Thoracic aorta (tissue), 2 donors: ENCODE results near the gene FREY1. TPM values are rescaled to one million over a fixed set of nuclear protein-coding genes. Genes with fewer than 3 reads are reported as not detected.
"Not testable (repeated sequence)": the region's sequence is repeated elsewhere in the genome, so short reads cannot be mapped to it uniquely, and the experiment has no call there.

ENCODE experiments used
- ATAC-seq: fragments of 150-250 bp; one replicate; pipeline ENCODE4 v1.8.0; 2017; ENCODE audit warnings: low read depth; ENCODE audit not compliant: insufficient number of reproducible peaks, low FRiP score
- DNase-seq: peaks from one replicate; pipeline ENCODE4 v3.0.0-alpha.2; 2020; ENCODE audit warnings: low spot score
- H3K27ac ChIP-seq, 2 donors: fragments of 200-600 bp; sonication (generic); 1 replicate in 1 of 2; 2 replicates in 1 of 2; pipeline ENCODE4 v1.5.1; 2016; ENCODE audit warnings: mild to moderate bottlenecking in 2 of 2, moderate library complexity in 2 of 2
- H3K27me3 ChIP-seq: fragments of 200-600 bp; sonication (generic); replicated peaks from 2 replicates; pipeline ENCODE4 v1.6.0; 2016; ENCODE audit warnings: mild to moderate bottlenecking; ENCODE audit not compliant: insufficient read depth
- H3K36me3 ChIP-seq: fragments of 200-600 bp; sonication (generic); one replicate; pipeline ENCODE4 v1.5.1; 2016
- H3K4me1 ChIP-seq, 2 donors: fragments of 200-600 bp; sonication (generic); 1 replicate in 1 of 2; 2 replicates in 1 of 2; pipeline versions ENCODE4 v1.5.1 to v1.6.0; 2016; ENCODE audit warnings: low read depth in 2 of 2, mild to moderate bottlenecking in 1 of 2; ENCODE audit not compliant: control insufficient read depth in 1 of 2
- H3K4me3 ChIP-seq: fragments of 200-600 bp; sonication (generic); 2 replicates; pipeline ENCODE4 v1.5.1; 2016; ENCODE audit warnings: mild to moderate bottlenecking
- H3K9me3 ChIP-seq: fragments of 200-600 bp; sonication (generic); 2 replicates; pipeline ENCODE4 v1.5.1; 2016
- total RNA-seq, 2 donors: library from RNA; depleted of rRNA; stranded (reverse); fragments of >200 nt; gene quantifications; one replicate each; pipeline versions ENCODE4 v1.1.0 to v1.2.3, GENCODE V29; 2016
- TF ChIP-seq, protein P1 (sequence below): fragments of 200-600 bp; sonication (generic); IDR thresholded peaks from one replicate; pipeline ENCODE4 v1.5.1; 2019; ENCODE audit warnings: antibody characterized with exemption

Gene FREY1
- total RNA-seq, 2 donors from 2014 or later = 9.0 TPM; not detected in 1

DNA sequence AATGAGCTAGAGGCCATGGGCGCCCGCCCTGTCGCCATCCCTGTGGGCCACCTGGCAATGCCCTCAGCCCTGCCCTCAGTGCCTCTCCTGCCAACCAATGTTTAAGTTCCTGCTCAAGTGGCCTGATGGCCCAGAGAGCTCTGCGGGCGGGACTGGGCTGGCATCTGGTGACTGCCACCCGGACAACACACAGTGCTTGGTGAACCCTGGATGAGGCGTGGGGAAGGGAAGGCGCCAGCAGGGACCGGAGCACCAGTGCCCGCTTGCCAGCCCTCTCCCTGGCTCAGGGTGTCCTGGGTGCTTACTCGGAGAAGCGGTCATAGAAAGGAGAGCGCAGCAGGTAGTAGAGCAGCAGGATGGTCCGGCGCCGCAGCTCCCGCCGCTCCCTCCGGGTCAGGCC lies 6.4 kb upstream of the FREY1 start:
- Histone ChIP-seq H3K27ac (no peak overlapping the region), H3K4me3 (no peak overlapping the region), H3K27me3 (no peaks in the 10 kb centered on the region), H3K4me1 (peaks cover 7 to 16% of the 10 kb centered on the region in 2 donors), H3K36me3 (peaks cover 42% of the 10 kb centered on the region), H3K9me3 (no peaks in the 10 kb centered on the region)
- ATAC-seq = no peak
- no peak for DNase-seq
- TF ChIP-seq, protein P1, sequence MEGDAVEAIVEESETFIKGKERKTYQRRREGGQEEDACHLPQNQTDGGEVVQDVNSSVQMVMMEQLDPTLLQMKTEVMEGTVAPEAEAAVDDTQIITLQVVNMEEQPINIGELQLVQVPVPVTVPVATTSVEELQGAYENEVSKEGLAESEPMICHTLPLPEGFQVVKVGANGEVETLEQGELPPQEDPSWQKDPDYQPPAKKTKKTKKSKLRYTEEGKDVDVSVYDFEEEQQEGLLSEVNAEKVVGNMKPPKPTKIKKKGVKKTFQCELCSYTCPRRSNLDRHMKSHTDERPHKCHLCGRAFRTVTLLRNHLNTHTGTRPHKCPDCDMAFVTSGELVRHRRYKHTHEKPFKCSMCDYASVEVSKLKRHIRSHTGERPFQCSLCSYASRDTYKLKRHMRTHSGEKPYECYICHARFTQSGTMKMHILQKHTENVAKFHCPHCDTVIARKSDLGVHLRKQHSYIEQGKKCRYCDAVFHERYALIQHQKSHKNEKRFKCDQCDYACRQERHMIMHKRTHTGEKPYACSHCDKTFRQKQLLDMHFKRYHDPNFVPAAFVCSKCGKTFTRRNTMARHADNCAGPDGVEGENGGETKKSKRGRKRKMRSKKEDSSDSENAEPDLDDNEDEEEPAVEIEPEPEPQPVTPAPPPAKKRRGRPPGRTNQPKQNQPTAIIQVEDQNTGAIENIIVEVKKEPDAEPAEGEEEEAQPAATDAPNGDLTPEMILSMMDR = no peak

DNA sequence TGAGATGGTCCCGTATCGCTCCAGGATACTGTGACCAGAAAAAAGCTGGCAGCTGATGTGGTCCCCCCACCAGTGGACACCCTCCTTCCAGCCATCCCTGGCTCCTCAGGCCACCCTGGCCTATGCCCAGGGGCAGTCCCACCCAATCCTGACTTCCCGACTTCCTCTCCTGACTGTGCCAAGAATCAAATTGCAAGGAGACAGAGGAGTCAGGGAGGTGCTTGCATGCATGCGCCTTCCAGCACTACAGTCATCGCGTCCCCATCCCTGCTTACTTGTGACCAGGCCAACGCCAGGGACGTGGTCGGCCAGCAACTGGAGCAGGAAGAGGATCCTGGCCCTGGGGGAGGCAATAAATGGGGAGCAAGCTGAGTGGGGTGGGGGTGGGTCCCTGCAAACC lies 3.6 kb upstream of the FREY1 start:
- Histone ChIP-seq H3K9me3 (no peaks in the 10 kb centered on the region), H3K4me1 (no peaks in the 10 kb centered on the region), H3K4me3 (no peak overlapping the region), H3K36me3 (peaks cover 39% of the 10 kb centered on the region), H3K27me3 (no peaks in the 10 kb centered on the region), H3K27ac (no peak overlapping the region)
- TF ChIP-seq, protein P1 = no peak
- ATAC-seq = no peak
- DNase-seq = no peak

DNA sequence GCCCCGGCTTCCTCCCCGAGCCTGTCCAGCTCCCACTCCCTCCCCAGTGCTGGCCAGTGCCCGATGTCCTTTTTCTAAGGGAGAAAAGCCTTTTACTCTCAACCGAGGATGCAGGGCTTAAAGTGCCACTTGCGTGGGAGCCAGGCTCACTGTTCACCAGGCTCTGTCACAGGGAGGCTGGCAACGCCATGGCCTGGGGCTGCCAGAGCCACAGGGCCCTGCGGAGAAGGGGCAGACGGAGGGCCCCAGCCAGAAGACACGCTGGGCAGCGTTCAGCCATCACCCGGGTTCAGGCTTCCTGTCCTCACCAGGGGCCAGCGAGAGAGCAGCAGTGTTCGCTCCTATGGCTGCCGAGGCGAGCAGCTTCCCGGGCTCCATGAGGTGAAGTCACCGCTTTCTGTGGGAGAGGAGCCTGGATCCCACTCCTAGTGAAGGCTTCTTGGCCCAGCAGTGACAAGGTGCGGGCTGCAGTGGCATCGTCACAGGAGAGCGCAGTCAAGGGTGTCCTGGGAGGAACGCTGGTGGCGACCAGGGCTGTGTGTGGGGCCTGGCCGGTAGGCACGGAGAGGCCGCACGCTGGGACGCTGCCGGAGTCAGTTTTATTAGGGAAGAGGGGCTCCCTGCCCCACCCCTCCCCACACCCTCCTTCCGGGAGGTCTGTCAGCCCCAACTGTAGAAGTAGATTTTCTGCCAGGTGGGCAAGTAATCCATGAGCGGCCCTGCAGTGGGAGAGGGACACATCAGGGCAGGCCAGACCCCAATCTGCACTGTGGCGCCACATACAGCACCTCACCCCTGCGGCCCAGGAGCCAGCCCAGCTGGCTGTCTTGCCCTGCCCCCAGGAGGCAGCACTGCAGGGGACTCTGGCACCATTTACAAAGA lies 2.8 kb upstream of the FREY1 start:
- Histone ChIP-seq H3K27ac (no peak overlapping the region), H3K4me3 (no peak overlapping the region), H3K4me1 (no peaks in the 10 kb centered on the region), H3K9me3 (no peaks in the 10 kb centered on the region), H3K27me3 (no peaks in the 10 kb centered on the region), H3K36me3 (peaks cover 32% of the 10 kb centered on the region)
- DNase-seq = no peak
- no peak for ATAC-seq
- TF ChIP-seq, protein P1 = no peak

DNA sequence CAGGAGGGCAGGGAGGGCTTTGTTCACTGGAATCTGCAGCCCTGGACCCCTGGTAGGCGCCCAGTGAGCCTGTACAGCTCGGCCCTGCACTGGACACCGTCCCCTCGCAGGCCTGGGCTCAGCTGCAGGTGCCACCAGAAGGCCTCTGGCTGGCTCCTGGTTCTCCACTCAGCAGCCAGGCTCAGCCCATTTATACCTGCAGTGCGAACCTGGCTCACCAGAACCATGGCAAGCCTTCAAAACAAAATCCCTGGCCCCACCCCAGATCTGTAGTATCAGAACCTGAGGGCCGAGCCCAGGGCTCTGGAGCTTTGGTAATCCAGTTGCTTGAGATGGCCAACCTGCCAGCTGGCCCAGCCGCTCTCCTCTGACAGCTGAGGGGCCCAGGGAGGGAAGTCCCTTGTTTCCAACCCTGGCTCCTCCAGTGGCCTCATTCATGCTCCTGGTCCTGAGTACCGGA lies 870 bp upstream of the FREY1 start:
- Histone ChIP-seq H3K27ac (no peak overlapping the region), H3K36me3 (peaks cover 19% of the 10 kb centered on the region), H3K9me3 (no peaks in the 10 kb centered on the region), H3K27me3 (no peaks in the 10 kb centered on the region), H3K4me1 (no peaks in the 10 kb centered on the region), H3K4me3 (no peak overlapping the region)
- ATAC-seq (no peak), DNase-seq (no peak)
- TF ChIP-seq, protein P1 = no peak

DNA sequence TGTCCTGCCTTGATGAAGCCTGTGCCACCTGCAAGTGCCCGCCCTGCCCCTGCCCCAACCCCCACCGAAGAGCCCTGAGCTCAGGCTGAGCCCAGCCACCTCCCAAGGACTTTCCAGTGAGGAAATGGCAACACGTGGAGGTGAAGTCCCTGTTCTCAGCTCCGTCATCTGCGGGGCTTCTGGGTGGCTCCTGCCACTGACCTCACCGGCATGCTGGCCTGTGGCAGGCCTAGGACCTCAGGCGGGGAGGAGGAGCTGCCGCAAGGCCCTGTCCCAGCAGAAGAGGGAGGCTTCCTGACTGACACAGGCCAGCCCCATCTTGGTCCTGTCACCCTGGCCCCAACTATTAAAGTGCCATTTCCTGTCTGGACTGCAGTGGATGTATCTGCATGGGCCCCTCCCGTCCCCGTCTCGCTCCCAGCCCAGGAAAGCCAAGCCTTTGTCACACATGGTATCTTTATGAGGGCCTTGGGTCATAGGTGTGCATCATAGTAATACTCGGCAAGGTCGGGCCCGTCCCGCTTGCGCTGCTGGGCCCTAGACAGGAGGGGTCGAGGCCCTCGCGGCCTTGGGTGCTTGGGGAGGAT lies 882 bp downstream of the FREY1 start:
- H3K36me3 ChIP-seq = peaks cover 7% of the 10 kb centered on the region
- ATAC-seq = no peak

DNA sequence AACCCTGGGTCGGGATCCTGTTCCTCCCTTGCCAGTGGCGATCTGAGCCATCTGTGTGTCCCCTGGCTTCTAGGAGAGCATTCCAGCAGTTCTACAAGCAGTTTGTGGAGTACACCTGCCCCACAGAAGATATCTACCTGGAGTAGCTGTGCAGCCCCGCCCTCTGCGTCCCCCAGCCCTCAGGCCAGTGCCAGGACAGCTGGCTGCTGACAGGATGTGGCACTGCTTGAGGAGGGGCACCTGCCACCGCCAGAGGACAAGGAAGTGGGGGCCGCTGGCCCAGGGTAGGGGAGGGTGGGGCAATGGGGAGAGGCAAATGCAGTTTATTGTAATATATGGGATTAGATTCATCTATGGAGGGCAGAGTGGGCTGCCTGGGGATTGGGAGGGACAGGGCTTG lies 1.5 kb downstream of the FREY1 start:
- not testable (repeated sequence) for H3K4me3 ChIP-seq, H3K27ac ChIP-seq, DNase-seq, ATAC-seq, H3K9me3 ChIP-seq, H3K36me3 ChIP-seq, H3K27me3 ChIP-seq
- H3K4me1 ChIP-seq = peaks cover under 1 to 10% of the 10 kb centered on the region in 2 donors

More for the DNA sequence above, 882 bp downstream of the FREY1 start:
- no peak overlapping the region for H3K4me3 ChIP-seq
- no peaks in the 10 kb centered on the region for H3K9me3 ChIP-seq
- peaks cover 0 to 4% of the 10 kb centered on the region in 2 donors for H3K4me1 ChIP-seq
- no peak for DNase-seq
- TF ChIP-seq, protein P1 = no peak
- no peaks in the 10 kb centered on the region for H3K27me3 ChIP-seq
- no peak overlapping the region for H3K27ac ChIP-seq
